ENCODE data around the gene HMGCLL1.

HMGCLL1 gene
- long read RNA-seq, result 0 reads

- no peak for DNase-seq (ENCODE audit: low read depth in 1 of 2, low spot score in 1 of 2)
- TF ChIP-seq POLR2AphosphoS5 (IDR thresholded peaks at IDR 0.05; ENCODE audit: low read depth) (no peak), GABPA (IDR thresholded peaks at IDR 0.05; ENCODE audit: low read depth) (no peak), SPI1 (IDR thresholded peaks at IDR 0.05; ENCODE audit: borderline replicate concordance, low read depth) (no peak), CTCF (IDR thresholded peaks at IDR 0.05; ENCODE audit: insufficient read depth, low read length) (no peak)
- Histone ChIP-seq H3K27ac (replicated peaks) (no peak within 1 kb of the TSS), H3K27me3 (ENCODE audit: insufficient read depth, poor library complexity, severe bottlenecking) (no peaks in the 10 kb centered on the region), H3K4me3 (replicated peaks; ENCODE audit: insufficient read depth, low read length) (no peak within 1 kb of the TSS)
Observed at GRCh38 chr6:55578537-55579363, at the start of gene HMGCLL1. TSS of gene HMGCLL1 (minus strand) at chr6:55579192. CDS start at chr6:55579055, 137 bp downstream.

GRCh38 chr6:55621993-55622392 lies 43.0 kb upstream of the HMGCLL1 start:
- DNase-seq (ENCODE audit: low read depth in 1 of 2, low spot score in 1 of 2), result no peak
- H3K4me3 ChIP-seq (replicated peaks; ENCODE audit: insufficient read depth, low read length), result no peak overlapping the region
- TF ChIP-seq CTCF (IDR thresholded peaks at IDR 0.05; ENCODE audit: insufficient read depth, low read length), result no peak
- TF ChIP-seq SPI1 (IDR thresholded peaks at IDR 0.05; ENCODE audit: borderline replicate concordance, low read depth), result no peak
- no peak for TF ChIP-seq POLR2AphosphoS5 (IDR thresholded peaks at IDR 0.05; ENCODE audit: low read depth)
- TF ChIP-seq GABPA (IDR thresholded peaks at IDR 0.05; ENCODE audit: low read depth), result no peak
- no peak for TF ChIP-seq REST (IDR thresholded peaks at IDR 0.05; ENCODE audit: insufficient replicate concordance, low read depth)
- no peak overlapping the region for H3K27ac ChIP-seq (replicated peaks)
- H3K27me3 ChIP-seq (ENCODE audit: insufficient read depth, poor library complexity, severe bottlenecking), result no peaks in the 10 kb centered on the region

GRCh38 chr6:55621244-55621643 lies 42.3 kb upstream of the HMGCLL1 start:
- H3K27ac ChIP-seq (replicated peaks), result no peak overlapping the region
- H3K27me3 ChIP-seq (ENCODE audit: insufficient read depth, poor library complexity, severe bottlenecking), result no peaks in the 10 kb centered on the region
- DNase-seq (ENCODE audit: low read depth in 1 of 2, low spot score in 1 of 2), result no peak
- TF ChIP-seq CTCF (IDR thresholded peaks at IDR 0.05; ENCODE audit: insufficient read depth, low read length) (no peak), GABPA (IDR thresholded peaks at IDR 0.05; ENCODE audit: low read depth) (no peak), POLR2AphosphoS5 (IDR thresholded peaks at IDR 0.05; ENCODE audit: low read depth) (no peak), REST (IDR thresholded peaks at IDR 0.05; ENCODE audit: insufficient replicate concordance, low read depth) (no peak)
- H3K4me3 ChIP-seq (replicated peaks; ENCODE audit: insufficient read depth, low read length), result no peak overlapping the region

All from HL-60 (cell line).